Measurements from ENCODE around the gene SHC3.

GRCh38 chr9:89000973-89001916 lies 177.4 kb downstream of the SHC3 start:
- TF ChIP-seq FOXK2 (IDR thresholded peaks at IDR 0.05) (no peak), SUZ12 (IDR thresholded peaks at IDR 0.05) (no peak), NFRKB (IDR thresholded peaks at IDR 0.05) (no peak), ELF4 (IDR thresholded peaks at IDR 0.05) (no peak), BHLHE40 (IDR thresholded peaks at IDR 0.05; ENCODE audit: borderline replicate concordance) (no peak), LEF1 (IDR thresholded peaks at IDR 0.05; ENCODE audit: borderline replicate concordance) (no peak), TARDBP (IDR thresholded peaks at IDR 0.05) (no peak), SP1 (IDR thresholded peaks at IDR 0.05) (no peak), FOXA1 (IDR thresholded peaks at IDR 0.05) (no peak), CTBP1 (IDR thresholded peaks at IDR 0.05; ENCODE audit: borderline replicate concordance) (no peak), ZNF384 (IDR thresholded peaks at IDR 0.05) (no peak), ARNT (IDR thresholded peaks at IDR 0.05) (no peak), FOXM1 (IDR thresholded peaks at IDR 0.05; ENCODE audit: borderline replicate concordance) (no peak)
- TF ChIP-seq, protein P1, sequence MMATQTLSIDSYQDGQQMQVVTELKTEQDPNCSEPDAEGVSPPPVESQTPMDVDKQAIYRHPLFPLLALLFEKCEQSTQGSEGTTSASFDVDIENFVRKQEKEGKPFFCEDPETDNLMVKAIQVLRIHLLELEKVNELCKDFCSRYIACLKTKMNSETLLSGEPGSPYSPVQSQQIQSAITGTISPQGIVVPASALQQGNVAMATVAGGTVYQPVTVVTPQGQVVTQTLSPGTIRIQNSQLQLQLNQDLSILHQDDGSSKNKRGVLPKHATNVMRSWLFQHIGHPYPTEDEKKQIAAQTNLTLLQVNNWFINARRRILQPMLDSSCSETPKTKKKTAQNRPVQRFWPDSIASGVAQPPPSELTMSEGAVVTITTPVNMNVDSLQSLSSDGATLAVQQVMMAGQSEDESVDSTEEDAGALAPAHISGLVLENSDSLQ (IDR thresholded peaks at IDR 0.05): no peak
